Hindlimb muscle (tissue), 1 donor: Measurements from ENCODE around the gene CX3CL1. TPM values are rescaled to one million over a fixed set of nuclear protein-coding genes. Genes with fewer than 3 reads are reported as not detected.

Experiments used
- DNase-seq: peaks from one replicate; pipeline ENCODE4 v3.0.0-alpha.2; 2013
- polyA plus RNA-seq: library from polyadenylated mRNA; unstranded; fragments of 120-200 nt; gene quantifications from one replicate; pipeline ENCODE4 v1.2.1, GENCODE V29; 2013; ENCODE audit not compliant: insufficient read length

Gene CX3CL1
- polyA plus RNA-seq, 1 donor: 4.9 TPM

GRCh38 chr16:57407521-57408353, 35.4 kb downstream of the CX3CL1 start:
- DNase-seq: no peak

- DNase-seq: no peak
Measured at GRCh38 chr16:57409065-57409464, 36.8 kb downstream of the CX3CL1 start.

GRCh38 chr16:57409870-57410587, 37.7 kb downstream of the CX3CL1 start:
- DNase-seq: no peak

- DNase-seq: no peak
Measured at GRCh38 chr16:57411362-57411976, 39.2 kb downstream of the CX3CL1 start.

GRCh38 chr16:57412584-57412983, 40.3 kb downstream of the CX3CL1 start:
- no peak for DNase-seq

- no peak for DNase-seq
Measured at GRCh38 chr16:57413301-57413730, 41.0 kb downstream of the CX3CL1 start.

DNA sequence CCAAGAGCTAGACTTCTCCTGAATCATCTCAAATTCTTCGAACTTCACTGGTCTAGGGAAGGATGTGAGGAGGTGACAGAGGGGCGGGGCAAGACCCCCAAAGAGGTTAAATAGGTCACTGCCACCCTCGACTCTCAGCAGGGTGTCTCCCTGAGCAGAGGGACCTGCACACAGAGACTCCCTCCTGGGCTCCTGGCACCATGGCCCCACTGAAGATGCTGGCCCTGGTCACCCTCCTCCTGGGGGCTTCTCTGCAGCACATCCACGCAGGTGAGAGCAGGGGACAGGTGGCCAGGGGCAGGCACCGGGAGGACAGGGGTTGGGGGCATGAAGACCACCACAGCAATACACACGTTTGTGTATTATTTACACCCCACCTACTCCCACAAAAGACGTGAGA, 41.4 kb downstream of the CX3CL1 start:
- no peak for DNase-seq

- DNase-seq: no peak
Measured at GRCh38 chr16:57416084-57416483, 43.8 kb downstream of the CX3CL1 start.

DNA sequence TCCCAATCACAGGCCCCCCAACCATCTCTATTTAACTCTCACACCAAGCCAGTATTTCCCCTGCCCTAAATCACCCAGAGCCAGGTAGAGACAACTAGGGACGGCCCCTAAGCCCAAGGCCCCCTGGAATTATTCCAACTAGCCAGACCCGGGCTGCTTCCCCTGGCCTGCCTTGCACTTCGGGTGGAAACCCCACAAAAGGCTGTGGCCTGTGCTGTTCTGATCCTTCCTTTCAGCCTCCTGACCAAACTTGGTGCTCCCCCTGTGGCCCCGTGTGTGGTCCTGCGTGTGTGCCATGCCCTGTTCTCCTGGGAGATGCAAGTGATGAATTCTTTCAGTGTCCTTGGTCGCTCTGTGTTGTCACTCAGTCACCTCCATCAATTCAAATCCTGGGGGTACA, 47.2 kb downstream of the CX3CL1 start:
- DNase-seq: no peak

- peak; percentile 71 for DNase-seq
Measured at GRCh38 chr16:57422026-57422944, 50.0 kb downstream of the CX3CL1 start.

DNA sequence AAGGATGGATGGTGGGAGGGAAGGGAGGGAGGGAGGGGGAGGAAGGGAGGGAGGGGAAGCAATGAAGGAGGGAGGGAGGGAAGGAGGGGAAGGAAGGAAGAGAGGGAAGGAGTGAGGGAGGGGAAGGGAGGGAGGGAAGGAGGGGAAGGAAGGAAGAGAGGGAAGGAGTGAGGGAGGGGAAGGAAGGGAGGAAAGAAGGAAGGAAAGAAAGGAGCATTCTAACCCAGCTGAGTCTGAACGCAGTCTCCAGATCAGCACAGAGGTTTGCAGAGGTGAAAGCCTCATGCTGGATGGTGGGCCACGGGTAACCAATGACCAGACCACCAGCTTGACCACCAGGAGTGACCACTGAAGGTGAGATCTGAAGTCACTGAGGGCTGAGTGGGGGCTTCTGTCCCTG, 50.9 kb downstream of the CX3CL1 start:
- DNase-seq: no peak

- no peak for DNase-seq
Measured at GRCh38 chr16:57424583-57424982, 52.3 kb downstream of the CX3CL1 start.

DNA sequence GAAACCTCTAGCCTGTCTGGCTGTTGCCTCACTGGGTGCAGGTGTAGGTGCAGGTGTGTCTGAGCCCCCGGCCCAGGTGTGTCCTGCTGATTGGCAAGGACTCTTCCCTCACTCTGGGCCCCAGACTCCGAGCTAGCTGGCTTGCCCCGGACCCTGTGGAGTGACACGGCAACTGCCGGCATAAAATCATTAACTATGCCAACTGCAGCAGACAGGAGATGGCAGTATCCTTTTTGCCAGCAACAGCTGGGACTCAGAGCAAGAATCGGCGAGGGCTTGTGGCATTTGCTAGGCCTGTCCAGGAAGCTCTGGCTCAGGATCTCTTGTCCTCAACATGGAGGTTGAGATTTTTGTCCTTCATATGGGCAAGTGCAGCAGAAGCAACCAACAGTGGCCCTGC, 54.1 kb downstream of the CX3CL1 start:
- no peak for DNase-seq

DNA sequence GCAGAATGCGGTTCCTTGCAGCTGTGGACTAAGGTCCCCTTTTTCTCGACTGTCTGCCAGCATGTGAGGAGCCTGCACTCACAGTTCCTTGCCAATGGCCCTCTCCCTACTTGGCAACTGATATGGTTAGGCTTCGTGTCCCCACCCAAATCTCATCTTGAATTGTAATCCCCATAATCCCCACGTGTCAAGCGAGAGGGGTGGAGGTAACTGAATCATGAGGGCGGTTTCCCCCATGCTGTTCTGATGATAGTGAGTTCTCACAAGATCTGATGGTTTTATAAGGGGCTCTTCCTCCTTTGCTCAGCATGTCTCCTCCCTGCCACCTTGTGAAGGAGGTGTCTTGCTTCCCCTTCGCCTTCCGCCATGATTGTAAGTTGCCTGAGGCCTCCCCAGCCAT, 55.0 kb downstream of the CX3CL1 start:
- DNase-seq: no peak

DNA sequence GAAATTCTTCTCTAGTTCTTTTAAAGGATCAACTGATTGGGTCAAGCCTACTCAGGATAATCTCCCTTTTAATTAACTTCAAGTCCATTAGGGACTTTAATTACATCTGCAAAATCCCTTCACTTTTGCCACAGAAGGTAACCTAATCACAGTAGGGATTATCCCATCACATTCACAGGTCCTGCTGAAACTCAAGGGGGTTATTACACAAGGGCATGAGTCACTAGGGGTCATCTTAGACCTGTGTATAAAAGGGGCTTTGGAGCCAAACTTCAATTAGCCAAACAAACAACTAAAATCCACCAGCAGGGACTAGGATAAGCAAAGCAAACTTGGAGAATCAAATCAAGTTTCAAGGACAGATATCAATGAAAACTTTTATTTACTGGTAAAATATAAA, 55.5 kb downstream of the CX3CL1 start:
- no peak for DNase-seq

DNA sequence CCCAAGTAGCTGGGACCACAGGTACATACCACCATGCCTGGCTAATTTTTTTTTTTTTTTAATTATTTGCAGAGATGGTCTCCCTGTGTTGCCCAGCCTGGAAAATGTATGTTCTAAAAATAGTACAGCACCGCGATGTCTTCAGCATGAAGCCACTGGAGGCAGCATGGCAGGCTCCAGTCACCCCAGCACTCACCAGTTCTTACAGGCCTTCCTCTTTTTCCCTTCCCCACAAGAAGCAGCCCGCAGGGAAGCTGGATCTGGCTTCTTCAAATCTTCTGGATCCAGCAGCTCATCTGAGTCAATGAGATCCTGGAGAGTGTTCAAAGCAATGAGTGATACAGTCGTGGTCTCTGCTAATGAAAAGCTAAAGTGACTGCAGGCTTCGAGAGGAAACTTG, 58.7 kb downstream of the CX3CL1 start:
- no peak for DNase-seq

DNA sequence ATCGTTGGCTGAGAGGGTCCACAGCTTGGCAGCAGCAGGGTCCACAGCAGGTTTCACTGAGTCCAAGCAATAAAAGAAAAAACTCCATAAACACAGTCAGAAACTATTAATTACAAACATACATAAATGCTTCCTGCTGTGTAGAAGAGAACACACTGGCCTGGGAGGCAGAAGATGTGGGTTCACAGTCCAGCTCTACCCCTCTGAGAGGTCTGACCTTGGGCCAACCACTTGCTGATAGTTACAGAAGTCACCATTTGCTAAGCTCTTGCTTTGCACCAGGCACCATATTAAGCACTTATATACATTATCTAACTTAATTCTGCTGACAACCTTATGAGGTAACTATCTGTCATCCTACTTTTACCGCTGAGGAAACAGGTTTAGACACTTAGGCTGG, 60.2 kb downstream of the CX3CL1 start:
- no peak for DNase-seq

GRCh38 chr16:57432989-57433388, 60.7 kb downstream of the CX3CL1 start:
- no peak for DNase-seq

DNA sequence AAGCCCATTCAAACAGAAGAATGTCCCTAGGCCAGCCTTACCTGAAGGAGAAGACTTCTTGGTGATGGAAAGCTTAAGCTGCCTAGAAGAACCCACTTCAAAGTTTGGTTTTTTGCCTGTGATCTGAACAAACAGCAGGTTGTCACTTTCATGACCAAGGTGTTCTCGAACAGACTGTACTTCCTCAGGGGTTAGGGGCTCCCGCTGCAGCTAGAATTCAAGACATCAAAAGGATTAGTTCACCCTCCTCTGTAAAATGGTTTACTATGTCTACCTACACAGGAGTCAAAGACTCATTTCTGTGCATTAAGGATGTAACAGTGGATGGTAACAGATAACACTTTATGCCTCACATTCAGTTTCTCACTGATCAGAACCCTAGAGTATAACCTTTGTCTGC, 61.7 kb downstream of the CX3CL1 start:
- DNase-seq: no peak
